Esophagus muscularis mucosa (tissue), 4 donors: ENCODE results near the gene TAS1R2.

Source experiments
- CTCF ChIP-seq, 3 experiments: fragments of 200-600 bp in 2 of 3; fragments of 450-650 bp in 1 of 3; sonication (generic) in 2 of 3; IDR thresholded peaks; one replicate each; pipeline ENCODE4 v1.5.1; 2017 to 2019; ENCODE audit warnings: antibody characterized with exemption in 3 of 3, mild to moderate bottlenecking in 2 of 3, moderate library complexity in 1 of 3
- EP300 ChIP-seq: sonication (generic); formaldehyde crosslinking; IDR thresholded peaks from one replicate; pipeline ENCODE4 v1.6.1; 2017; ENCODE audit warnings: antibody characterized with exemption
- POLR2A ChIP-seq: fragments of 450-650 bp; IDR thresholded peaks from one replicate; pipeline ENCODE4 v1.6.1; 2017; ENCODE audit warnings: antibody characterized with exemption, moderate library complexity, mild to moderate bottlenecking, low read depth
- POLR2AphosphoS5 ChIP-seq, 2 donors: sonication (generic); formaldehyde crosslinking; IDR thresholded peaks; one replicate each; pipeline ENCODE4 v1.6.1; 2017; ENCODE audit warnings: antibody characterized with exemption in 2 of 2

GRCh38 chr1:18893120-18893519 lies 33.7 kb upstream of the TAS1R2 start:
- TF ChIP-seq CTCF (IDR thresholded peaks at IDR 0.05) (no peak), EP300 (no peak), POLR2A (no peak), POLR2AphosphoS5 (IDR thresholded peaks at IDR 0.05) (no peak)
